Mucosa of descending colon (tissue), 3 donors: ENCODE data around the gene RSPH1. TPM values are rescaled to one million over a fixed set of nuclear protein-coding genes. Genes with fewer than 3 reads are reported as not detected.

Source experiments
- ATAC-seq: fragments of 200-7000 bp; cut with Tn5 transposase; one replicate; pipeline ENCODE4 v1.9.1; 2020; ENCODE audit warnings: mild to moderate bottlenecking, moderate library complexity
- DNase-seq, 3 donors: peaks; one replicate each; pipeline ENCODE4 v3.0.0-alpha.2; 2020
- H3K36me3 ChIP-seq: fragments of 200-600 bp; one replicate; pipeline ENCODE4 v1.8.0; 2021; ENCODE audit warnings: low read depth, mild to moderate bottlenecking
- H3K4me1 ChIP-seq: fragments of 200-600 bp; one replicate; pipeline ENCODE4 v1.8.0; 2021; ENCODE audit warnings: low read depth, mild to moderate bottlenecking
- H3K4me3 ChIP-seq: fragments of 200-600 bp; one replicate; pipeline ENCODE4 v1.8.0; 2021; ENCODE audit warnings: mild to moderate bottlenecking
- H3K9me3 ChIP-seq: fragments of 200-600 bp; one replicate; pipeline ENCODE4 v1.8.0; 2021; ENCODE audit warnings: mild to moderate bottlenecking
- CTCF ChIP-seq: fragments of 200-600 bp; IDR thresholded peaks from one replicate; pipeline ENCODE4 v1.8.0; 2022; ENCODE audit warnings: antibody characterized with exemption, mild to moderate bottlenecking
- intact Hi-C, 2 donors: fragments of 100-400 bp; cut with DNase I in 1 of 2; cut with micrococcal nuclease in 1 of 2; formaldehyde crosslinking; loops; one replicate each; pipeline versions ENCODE4 v1.11.0 to v1.11.1; 2022; cut with DNase I, micrococcal nuclease
- total RNA-seq, 3 donors: library from RNA; stranded (reverse); fragmentation: NEBNext Ultra II Directional in 2 of 3; extraction: Animal tissue kit (Norgen Biotek cat#: 25700) in 2 of 3; gene quantifications; one replicate each; pipeline versions ENCODE4 v1.2.1 to v1.2.4, GENCODE V29; 2021 to 2023
- donor health status: DM: no; HTN: no; CAD: no; lungs with moderate emphysema.
- donor health status: DM: no; HTN: no; CAD: no.
- donor health status: DM: no; HTN: yes; CAD: no.

The RSPH1 gene
- total RNA-seq, 3 donors from 2014 or later = 4.0 to 7.6 (median 4.5) TPM

GRCh38 chr21:42530167-42530518 is 34.1 kb upstream of the RSPH1 start:
- ATAC-seq = no peak
- intact Hi-C loops = no loop called here
- DNase-seq = no peak

GRCh38 chr21:42527489-42528158 is 31.6 kb upstream of the RSPH1 start:
- no peak for TF ChIP-seq CTCF
- intact Hi-C loops = no loop called here
- peak; percentile 34 for ATAC-seq
- Histone ChIP-seq H3K4me3 (no peak overlapping the region), H3K4me1 (peaks cover 59% of the 10 kb centered on the region), H3K9me3 (no peaks in the 10 kb centered on the region), H3K36me3 (no peaks in the 10 kb centered on the region)
- no peak for DNase-seq

More at GRCh38 chr21:42530167-42530518, 34.1 kb upstream of the RSPH1 start:
- no peak overlapping the region for H3K4me3 ChIP-seq
- H3K9me3 ChIP-seq = no peaks in the 10 kb centered on the region
- H3K36me3 ChIP-seq = no peaks in the 10 kb centered on the region
- peaks cover 55% of the 10 kb centered on the region for H3K4me1 ChIP-seq
- TF ChIP-seq CTCF = no peak

- Histone ChIP-seq H3K4me1 (peaks cover 58% of the 10 kb centered on the region), H3K36me3 (no peaks in the 10 kb centered on the region), H3K9me3 (no peaks in the 10 kb centered on the region), H3K4me3 (no peak overlapping the region)
- no peak for TF ChIP-seq CTCF
- intact Hi-C loops = no loop called here
- no peak for DNase-seq
- ATAC-seq = no peak
Measured at GRCh38 chr21:42527127-42527488, 31.1 kb upstream of the RSPH1 start.

DNA sequence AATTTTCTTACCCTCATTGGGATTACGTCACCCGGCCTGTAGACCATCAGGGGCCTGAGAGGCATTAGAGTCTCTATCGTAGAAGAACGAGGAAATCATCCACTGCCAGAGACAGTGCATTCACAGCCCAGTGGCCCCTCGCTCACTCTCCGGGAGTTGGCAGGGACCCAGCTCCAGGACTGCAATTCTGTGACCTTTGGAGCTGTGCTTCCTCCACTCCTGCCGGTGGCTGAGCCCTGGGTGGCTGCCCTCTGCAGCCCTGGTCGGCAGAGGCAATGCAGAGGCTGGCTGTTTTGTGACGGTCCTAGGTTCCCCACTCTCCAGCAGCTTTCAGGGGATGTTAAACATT is 30.3 kb upstream of the RSPH1 start:
- H3K4me1 ChIP-seq = peaks cover 58% of the 10 kb centered on the region
- no peak for TF ChIP-seq CTCF
- no peak overlapping the region for H3K4me3 ChIP-seq
- intact Hi-C loops = no loop called here
- ATAC-seq = peak; percentile 76
- peak; percentile 83 to 91 (median 89) for DNase-seq
- no peaks in the 10 kb centered on the region for H3K9me3 ChIP-seq
- no peaks in the 10 kb centered on the region for H3K36me3 ChIP-seq

GRCh38 chr21:42525676-42526378 is 29.8 kb upstream of the RSPH1 start:
- no peak for ATAC-seq
- TF ChIP-seq CTCF = no peak
- Histone ChIP-seq H3K9me3 (no peaks in the 10 kb centered on the region), H3K4me3 (no peak overlapping the region), H3K36me3 (no peaks in the 10 kb centered on the region), H3K4me1 (peaks cover 58% of the 10 kb centered on the region)
- DNase-seq = no peak
- intact Hi-C loops = no loop called here
